GM19025 (cell line): ENCODE results near the gene COL4A6.

ENCODE experiments used
- ATAC-seq: cut with Tn5 transposase; IDR thresholded peaks from one replicate; pipeline ENCODE4 v1.9.1; 2021; ENCODE audit warnings: mild to moderate bottlenecking, low read depth, moderate library complexity; ENCODE audit not compliant: unreplicated experiment

COL4A6 gene

GRCh38 chrX:108285918-108286317 lies 152.3 kb downstream of the COL4A6 start:
- no peak for ATAC-seq

GRCh38 chrX:108285356-108285755 lies 152.9 kb downstream of the COL4A6 start:
- no peak for ATAC-seq

GRCh38 chrX:108275732-108276131 lies 162.5 kb downstream of the COL4A6 start:
- no peak for ATAC-seq

- no peak for ATAC-seq
Observed at GRCh38 chrX:108271397-108271787, 166.8 kb downstream of the COL4A6 start.

GRCh38 chrX:108270739-108271396 lies 167.4 kb downstream of the COL4A6 start:
- no peak for ATAC-seq

- no peak for ATAC-seq
Observed at GRCh38 chrX:108270280-108270679, 167.9 kb downstream of the COL4A6 start.

- ATAC-seq: no peak
Observed at GRCh38 chrX:108268434-108269080, 169.7 kb downstream of the COL4A6 start.

- no peak for ATAC-seq
Observed at GRCh38 chrX:108267557-108267956, 170.7 kb downstream of the COL4A6 start.

GRCh38 chrX:108264376-108264775 lies 173.8 kb downstream of the COL4A6 start:
- ATAC-seq: no peak

- ATAC-seq: no peak
Observed at GRCh38 chrX:108261549-108262203, 176.5 kb downstream of the COL4A6 start.

GRCh38 chrX:108257556-108257955 lies 180.7 kb downstream of the COL4A6 start:
- ATAC-seq: no peak

GRCh38 chrX:108254636-108255035 lies 183.6 kb downstream of the COL4A6 start:
- ATAC-seq: no peak

GRCh38 chrX:108250654-108251579 lies 187.3 kb downstream of the COL4A6 start:
- no peak for ATAC-seq

- ATAC-seq: no peak
Observed at GRCh38 chrX:108246304-108246954, 191.8 kb downstream of the COL4A6 start.

GRCh38 chrX:108245462-108245861 lies 192.8 kb downstream of the COL4A6 start:
- no peak for ATAC-seq

GRCh38 chrX:108235986-108236385 lies 202.2 kb downstream of the COL4A6 start:
- ATAC-seq: no peak

GRCh38 chrX:108230574-108230973 lies 207.6 kb downstream of the COL4A6 start:
- no peak for ATAC-seq

GRCh38 chrX:108224727-108225621 lies 213.2 kb downstream of the COL4A6 start:
- no peak for ATAC-seq

GRCh38 chrX:108224218-108224617 lies 214.0 kb downstream of the COL4A6 start:
- ATAC-seq: no peak
